PC-3 (cell line): ENCODE measurements around the gene MAPK12. TPM values are rescaled to one million over a fixed set of nuclear protein-coding genes. Genes with fewer than 3 reads are reported as not detected.

Experiments
- ATAC-seq: fragments of 200-7000 bp; cut with Tn5 transposase; 2 replicates; pipeline ENCODE4 v1.9.1; 2020; ENCODE audit warnings: mild to moderate bottlenecking, moderate library complexity
- BruUV-seq: library from RNA; stranded (reverse); fragments of 400-500 nt; replicated peaks from 2 replicates; lab custom pipeline; 2021; lab: Mats Ljungman, UMichigan
- CTCF ChIA-PET: fragments of 300-600 bp; sonication (Branson Sonifier 250); formaldehyde crosslinking; loops from one replicate; lab custom pipeline; 2022; ENCODE audit warnings: antibody characterized with exemption; lab: Charles Lee
- POLR2A ChIA-PET: fragments of 300-600 bp; sonication (Branson Sonifier 250); formaldehyde crosslinking; loops from one replicate; lab custom pipeline; 2022; ENCODE audit warnings: antibody characterized with exemption; ENCODE audit not compliant: unreplicated experiment; lab: Charles Lee
- DNase-seq: peaks from one replicate; pipeline ENCODE4 v3.0.0-alpha.2; 2015
- H2AFZ ChIP-seq: fragments of 300-600 bp; sonication (generic); 2 replicates; pipeline ENCODE4 v1.6.0; 2016; ENCODE audit warnings: antibody characterized with exemption, low read length
- H3F3A ChIP-seq: fragments of 300-600 bp; sonication (generic); one replicate; pipeline ENCODE4 v1.6.0; 2017; ENCODE audit warnings: antibody characterized with exemption, low read length, control low read depth, mild to moderate bottlenecking; ENCODE audit not compliant: unreplicated experiment
- H3K27ac ChIP-seq: fragments of 300-600 bp; sonication (generic); 2 replicates; pipeline ENCODE4 v1.5.1; 2016; ENCODE audit warnings: mild to moderate bottlenecking, low read length
- H3K27me3 ChIP-seq: fragments of 300-600 bp; sonication (generic); 2 replicates; pipeline ENCODE4 v1.6.1; 2016; ENCODE audit warnings: low read length, mixed read lengths
- H3K36me3 ChIP-seq: fragments of 300-600 bp; sonication (generic); 2 replicates; pipeline ENCODE4 v1.6.1; 2016; ENCODE audit warnings: low read depth, mixed run types, low read length, mixed read lengths
- H3K4me1 ChIP-seq: fragments of 300-600 bp; sonication (generic); 2 replicates; pipeline ENCODE4 v1.5.1; 2016; ENCODE audit warnings: low read length; ENCODE audit not compliant: insufficient read depth
- H3K4me2 ChIP-seq: fragments of 300-600 bp; sonication (generic); 2 replicates; pipeline ENCODE4 v1.6.0; 2016; ENCODE audit warnings: low read length
- H3K4me3 ChIP-seq: fragments of 300-600 bp; sonication (generic); 2 replicates; pipeline ENCODE4 v1.5.1; 2016; ENCODE audit warnings: mild to moderate bottlenecking, low read length, mixed read lengths
- H3K79me2 ChIP-seq: fragments of 300-600 bp; sonication (generic); 2 replicates; pipeline ENCODE4 v1.6.1; 2017; ENCODE audit warnings: low read length, mixed read lengths
- H3K9ac ChIP-seq: fragments of 300-600 bp; sonication (generic); 2 replicates; pipeline ENCODE4 v1.6.0; 2016; ENCODE audit warnings: mild to moderate bottlenecking, low read length
- H3K9me2 ChIP-seq: fragments of 300-600 bp; sonication (generic); replicated peaks from 2 replicates; pipeline ENCODE4 v1.6.1; 2016; ENCODE audit warnings: mixed run types, low read length, mixed read lengths
- H3K9me3 ChIP-seq: fragments of 300-600 bp; sonication (generic); 2 replicates; pipeline ENCODE4 v1.6.1; 2016; ENCODE audit warnings: low read length, mixed read lengths
- H4K20me1 ChIP-seq: fragments of 300-600 bp; sonication (generic); 2 replicates; pipeline ENCODE4 v1.6.1; 2016; ENCODE audit warnings: low read length, mixed read lengths
- CTCF ChIP-seq: fragments of 300-600 bp; sonication (generic); conservative IDR thresholded peaks from 2 replicates; pipeline ENCODE4 v1.5.1; 2017; ENCODE audit warnings: antibody characterized with exemption, low read depth, mild to moderate bottlenecking, low read length
- EZH2 ChIP-seq: fragments of 300-600 bp; sonication (generic); IDR thresholded peaks from one replicate; pipeline ENCODE4 v1.6.1; 2017; ENCODE audit warnings: antibody characterized with exemption, mild to moderate bottlenecking, low read length; ENCODE audit not compliant: unreplicated experiment
- EZH2phosphoT487 ChIP-seq: fragments of 300-600 bp; sonication (generic); IDR thresholded peaks from 2 replicates; pipeline ENCODE4 v1.6.1; 2018; ENCODE audit warnings: mild to moderate bottlenecking, antibody characterized with exemption, low read length, borderline replicate concordance
- intact Hi-C: fragments of 100-400 bp; cut with micrococcal nuclease; formaldehyde crosslinking; loops from 2 replicates; pipeline ENCODE4 v1.9.0; 2023
- total RNA-seq: library from RNA; depleted of rRNA; stranded (reverse); fragments of >200 nt; gene quantifications from 2 replicates; pipeline ENCODE4 v1.2.3, GENCODE V29; 2014

Gene MAPK12
- total RNA-seq, 1 experiment from 2014 or later: 22.4 TPM

GRCh38 chr22:50298937-50299784, 37.7 kb upstream of the MAPK12 start:
- Histone ChIP-seq H3K79me2 (peaks cover 91% of the 10 kb centered on the region), H3K4me1 (peaks cover 29% of the 10 kb centered on the region), H3K9me3 (no peaks in the 10 kb centered on the region), H3K4me2 (no peak overlapping the region), H3K36me3 (no peaks in the 10 kb centered on the region), H4K20me1 (peaks cover 4% of the 10 kb centered on the region; the same call in 1 of the 2 replicates), H3K9ac (no peak overlapping the region), H3K27ac (no peak overlapping the region), H3K4me3 (no peak overlapping the region), H3K27me3 (no peaks in the 10 kb centered on the region), H3F3A (peaks cover under 1% of the 10 kb centered on the region), H2AFZ (no peak overlapping the region), H3K9me2 (no peaks in the 10 kb centered on the region)
- intact Hi-C loops: no loop called here
- CTCF ChIA-PET: no interaction called here
- ATAC-seq (no peak), DNase-seq (no peak)
- POLR2A ChIA-PET: no interaction called here
- TF ChIP-seq CTCF: no peak
- TF ChIP-seq EZH2phosphoT487: no peak
- no peak for TF ChIP-seq EZH2
- BruUV-seq: no TSS peak

- no TSS peak for BruUV-seq
- TF ChIP-seq CTCF: no peak
- no peak for TF ChIP-seq EZH2phosphoT487
- TF ChIP-seq EZH2: no peak
- no peaks in the 10 kb centered on the region for H3K27me3 ChIP-seq
- H3K4me1 ChIP-seq: peaks cover 27% of the 10 kb centered on the region
- H3F3A ChIP-seq: no peaks in the 10 kb centered on the region
- POLR2A ChIA-PET: no interaction called here
- no peaks in the 10 kb centered on the region for H3K9me3 ChIP-seq
- no peak overlapping the region for H3K4me2 ChIP-seq
- H3K36me3 ChIP-seq: no peaks in the 10 kb centered on the region
- CTCF ChIA-PET: no interaction called here
- H3K79me2 ChIP-seq: peaks cover 91% of the 10 kb centered on the region
- ATAC-seq: no peak
- no peak overlapping the region for H2AFZ ChIP-seq
- peaks cover 2% of the 10 kb centered on the region; the same call in 1 of the 2 replicates for H4K20me1 ChIP-seq
- H3K27ac ChIP-seq: no peak overlapping the region
- H3K9ac ChIP-seq: no peak overlapping the region
- no peak overlapping the region for H3K4me3 ChIP-seq
- no peak for DNase-seq
- H3K9me2 ChIP-seq: no peaks in the 10 kb centered on the region
- intact Hi-C loops: no loop called here
Measured at GRCh38 chr22:50298266-50298637, 36.8 kb upstream of the MAPK12 start.
